ENCODE data around the gene BEND6. TPM values are rescaled to one million over a fixed set of nuclear protein-coding genes. Genes with fewer than 3 reads are reported as not detected.

BEND6 gene
- total RNA-seq, 4 donors from 2014 or later = 0.54 to 4.5 (median 3.6) TPM; not detected in 1

GRCh38 chr6:56986611-56987010 is 31.7 kb downstream of the BEND6 start:
- WGBS, 2 donors (ENCODE audit: low coverage in 1 of 2) = 41 to 83% methylated on average over 1 of the region's 1 CpG
- TF ChIP-seq EP300 (IDR thresholded peaks at IDR 0.05) (no peak), POLR2AphosphoS5 (IDR thresholded peaks at IDR 0.05) (no peak), POLR2A (IDR thresholded peaks at IDR 0.05) (no peak), CTCF (IDR thresholded peaks at IDR 0.05) (no peak)
- ATAC-seq = no peak
- Histone ChIP-seq H3K9me3 (no peaks in the 10 kb centered on the region), H3K4me1 (no peaks in the 10 kb centered on the region), H3K36me3 (no peaks in the 10 kb centered on the region), H3K27me3 (no peaks in the 10 kb centered on the region), H3K27ac (no peak overlapping the region), H3K4me3 (no peak overlapping the region)

- H3K27ac ChIP-seq = no peak overlapping the region
- TF ChIP-seq CTCF (IDR thresholded peaks at IDR 0.05) = no peak
- no peak for TF ChIP-seq POLR2A (IDR thresholded peaks at IDR 0.05)
- no peak for TF ChIP-seq EP300 (IDR thresholded peaks at IDR 0.05)
- TF ChIP-seq POLR2AphosphoS5 (IDR thresholded peaks at IDR 0.05) = no peak
- H3K9me3 ChIP-seq = no peaks in the 10 kb centered on the region
- no peaks in the 10 kb centered on the region for H3K4me1 ChIP-seq
- WGBS, 2 donors (ENCODE audit: low coverage in 1 of 2) = 86 to 92% methylated on average over 9 to 10 of the region's 10 CpGs
- ATAC-seq = no peak
- H3K4me3 ChIP-seq = no peak overlapping the region
- no peaks in the 10 kb centered on the region for H3K27me3 ChIP-seq
- H3K36me3 ChIP-seq = no peaks in the 10 kb centered on the region
These were observed 33.2 kb downstream of the BEND6 start for GRCh38 chr6:56988145-56988544.

- no peak for TF ChIP-seq CTCF (IDR thresholded peaks at IDR 0.05)
- no peak for TF ChIP-seq EP300 (IDR thresholded peaks at IDR 0.05)
- TF ChIP-seq POLR2A (IDR thresholded peaks at IDR 0.05) = no peak
- TF ChIP-seq POLR2AphosphoS5 (IDR thresholded peaks at IDR 0.05) = no peak
- Histone ChIP-seq H3K9me3 (no peaks in the 10 kb centered on the region), H3K36me3 (no peaks in the 10 kb centered on the region), H3K4me1 (no peaks in the 10 kb centered on the region), H3K27ac (no peak overlapping the region), H3K27me3 (no peaks in the 10 kb centered on the region), H3K4me3 (no peak overlapping the region)
- 82 to 91% methylated on average over 1 to 2 of the region's 2 CpGs for WGBS, 2 donors (ENCODE audit: low coverage in 1 of 2)
- no peak for ATAC-seq
These were observed 37.1 kb downstream of the BEND6 start for GRCh38 chr6:56992036-56992435.

- no peak for ATAC-seq
- Histone ChIP-seq H3K27ac (no peak overlapping the region), H3K4me3 (no peak overlapping the region), H3K9me3 (no peaks in the 10 kb centered on the region), H3K27me3 (no peaks in the 10 kb centered on the region), H3K4me1 (no peaks in the 10 kb centered on the region), H3K36me3 (no peaks in the 10 kb centered on the region)
- WGBS, 2 donors (ENCODE audit: low coverage in 1 of 2) = 80 to 100% methylated on average over 1 of the region's 1 CpG
- TF ChIP-seq CTCF (IDR thresholded peaks at IDR 0.05) = no peak
- TF ChIP-seq EP300 (IDR thresholded peaks at IDR 0.05) = no peak
- TF ChIP-seq POLR2A (IDR thresholded peaks at IDR 0.05) = no peak
- no peak for TF ChIP-seq POLR2AphosphoS5 (IDR thresholded peaks at IDR 0.05)
These were observed 37.8 kb downstream of the BEND6 start for GRCh38 chr6:56992703-56993102.

GRCh38 chr6:56995347-56995902 is 40.5 kb downstream of the BEND6 start:
- TF ChIP-seq POLR2A (IDR thresholded peaks at IDR 0.05) (no peak), EP300 (IDR thresholded peaks at IDR 0.05) (no peak), CTCF (IDR thresholded peaks at IDR 0.05) (no peak), POLR2AphosphoS5 (IDR thresholded peaks at IDR 0.05) (no peak)
- ATAC-seq = no peak
- Histone ChIP-seq H3K9me3 (peaks cover 0 to 9% (median 0%) of the 10 kb centered on the region in 3 donors), H3K4me3 (no peak overlapping the region), H3K27ac (no peak overlapping the region), H3K36me3 (no peaks in the 10 kb centered on the region), H3K27me3 (no peaks in the 10 kb centered on the region), H3K4me1 (no peaks in the 10 kb centered on the region)
- WGBS, 2 donors (ENCODE audit: low coverage in 1 of 2) = 80 to 83% methylated on average over 3 of the region's 3 CpGs
